ENCODE results near the gene PFKL. TPM values are rescaled to one million over a fixed set of nuclear protein-coding genes. Genes with fewer than 3 reads are reported as not detected.
"Not testable (repeated sequence)": the region's sequence is repeated elsewhere in the genome, so short reads cannot be mapped to it uniquely, and the experiment has no call there.

The PFKL gene
- total and polyA plus RNA-seq, 2 donors, result 49.6 to 82.7 TPM

- no peaks in the 10 kb centered on the region for H3K36me3 ChIP-seq (ENCODE audit: control insufficient read depth in 2 of 2, insufficient read depth in 2 of 2, low read length in 1 of 2)
- peaks cover 0 to 23% of the 10 kb centered on the region in 2 donors for H3K27me3 ChIP-seq (ENCODE audit: control insufficient read depth in 2 of 2, insufficient read depth in 1 of 2, low read length in 1 of 2)
- 92% methylated on average over 13 of the region's 13 CpGs for WGBS
- DNase-seq (ENCODE audit: low read depth in 6 of 9, low spot score in 9 of 9), result no peak
- no peaks in the 10 kb centered on the region for H3K9me3 ChIP-seq (ENCODE audit: control insufficient read depth in 2 of 2, insufficient read depth in 1 of 2, low read length in 1 of 2)
- peaks cover 13 to 38% of the 10 kb centered on the region in 2 donors for H3K4me1 ChIP-seq (ENCODE audit: control insufficient read depth in 2 of 2, insufficient read depth in 2 of 2, low read length in 2 of 2)
- no peak overlapping the region for H3K4me3 ChIP-seq (ENCODE audit: low read length in 2 of 2)
- no peak overlapping the region for H3K27ac ChIP-seq (ENCODE audit: low read depth in 1 of 2, low read length in 1 of 2)
Observed at GRCh38 chr21:44296916-44297315, 2.9 kb upstream of the PFKL start.

DNA sequence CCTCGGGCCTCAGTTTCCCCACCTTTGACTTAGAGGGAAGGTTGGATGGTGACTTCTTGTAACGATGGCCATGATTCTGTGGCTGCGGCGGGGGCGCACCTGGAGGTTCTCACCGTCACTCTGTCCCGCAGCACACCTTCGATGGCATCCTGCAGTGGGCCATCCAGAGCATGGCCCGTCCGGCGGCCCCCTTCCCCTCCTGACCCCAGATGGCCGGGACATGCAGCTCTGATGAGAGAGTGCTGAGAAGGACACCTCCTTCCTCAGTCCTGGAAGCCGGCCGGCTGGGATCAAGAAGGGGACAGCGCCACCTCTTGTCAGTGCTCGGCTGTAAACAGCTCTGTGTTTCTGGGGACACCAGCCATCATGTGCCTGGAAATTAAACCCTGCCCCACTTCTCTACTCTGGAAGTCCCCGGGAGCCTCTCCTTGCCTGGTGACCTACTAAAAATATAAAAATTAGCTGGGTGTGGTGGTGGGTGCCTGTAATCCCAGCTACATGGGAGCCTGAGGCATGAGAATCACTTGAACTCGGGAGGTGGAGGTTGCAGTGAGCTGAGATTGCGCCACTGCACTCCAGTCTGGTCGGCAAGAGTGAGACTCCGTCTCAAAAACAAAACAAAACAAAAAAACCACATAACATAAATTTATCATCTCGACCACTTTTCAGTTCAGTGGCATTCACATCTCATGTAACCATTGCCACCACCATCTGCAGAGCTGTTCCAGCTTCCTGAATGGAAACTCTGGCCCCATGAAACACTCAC is 2.1 kb upstream of the PFKL start:
- Histone ChIP-seq H3K27me3 (ENCODE audit: control insufficient read depth in 2 of 2, insufficient read depth in 1 of 2, low read length in 1 of 2) (peaks cover 0 to 23% of the 10 kb centered on the region in 2 donors), H3K4me1 (ENCODE audit: control insufficient read depth in 2 of 2, insufficient read depth in 2 of 2, low read length in 2 of 2) (peaks cover 13 to 40% of the 10 kb centered on the region in 2 donors), H3K27ac (ENCODE audit: low read depth in 1 of 2, low read length in 1 of 2) (no peak overlapping the region), H3K9me3 (ENCODE audit: control insufficient read depth in 2 of 2, insufficient read depth in 1 of 2, low read length in 1 of 2) (no peaks in the 10 kb centered on the region), H3K4me3 (ENCODE audit: low read length in 2 of 2) (no peak overlapping the region), H3K36me3 (ENCODE audit: control insufficient read depth in 2 of 2, insufficient read depth in 2 of 2, low read length in 1 of 2) (no peaks in the 10 kb centered on the region)
- DNase-seq (ENCODE audit: low read depth in 6 of 9, low spot score in 9 of 9), result peak in 8 of 9 donors; percentile 29 to 72 (median 46)
- 30% methylated on average over 22 of the region's 22 CpGs for WGBS

DNA sequence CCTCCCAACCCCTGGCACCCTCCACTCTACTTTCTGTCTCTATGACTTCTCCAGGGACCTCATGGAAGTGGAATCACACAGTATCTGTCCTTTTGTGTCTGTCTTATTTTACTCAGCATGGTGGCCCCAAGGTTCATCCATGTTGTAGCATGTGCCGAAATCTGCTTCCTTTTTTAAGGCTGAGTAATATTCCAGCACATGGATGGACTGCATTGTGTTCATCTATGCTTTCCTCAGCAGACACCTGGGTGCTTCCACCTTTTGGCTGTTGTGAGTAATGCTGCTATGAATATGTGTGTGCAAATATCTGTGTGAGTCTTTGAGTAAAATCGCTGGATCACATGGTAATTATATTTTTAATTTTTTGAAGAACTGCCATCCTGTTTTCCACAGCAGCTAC is 1.6 kb upstream of the PFKL start:
- Histone ChIP-seq H3K36me3 (ENCODE audit: control insufficient read depth in 2 of 2, insufficient read depth in 2 of 2, low read length in 1 of 2) (no peaks in the 10 kb centered on the region), H3K4me1 (ENCODE audit: control insufficient read depth in 2 of 2, insufficient read depth in 2 of 2, low read length in 2 of 2) (peaks cover 13 to 41% of the 10 kb centered on the region in 2 donors), H3K9me3 (ENCODE audit: control insufficient read depth in 2 of 2, insufficient read depth in 1 of 2, low read length in 1 of 2) (no peaks in the 10 kb centered on the region), H3K27ac (ENCODE audit: low read depth in 1 of 2, low read length in 1 of 2) (no peak overlapping the region), H3K4me3 (ENCODE audit: low read length in 2 of 2) (no peak overlapping the region), H3K27me3 (ENCODE audit: control insufficient read depth in 2 of 2, insufficient read depth in 1 of 2, low read length in 1 of 2) (peaks cover 0 to 23% of the 10 kb centered on the region in 2 donors)
- 95% methylated on average over 2 of the region's 2 CpGs for WGBS
- DNase-seq (ENCODE audit: low read depth in 6 of 9, low spot score in 9 of 9), result no peak

- DNase-seq (ENCODE audit: low read depth in 6 of 9, low spot score in 9 of 9), result peak in 4 of 9 donors; percentile 5 to 17 (median 11)
- 32% methylated on average over 10 of the region's 10 CpGs for WGBS
- Histone ChIP-seq H3K27me3 (ENCODE audit: control insufficient read depth in 2 of 2, insufficient read depth in 1 of 2, low read length in 1 of 2) (peaks cover 0 to 23% of the 10 kb centered on the region in 2 donors), H3K36me3 (ENCODE audit: control insufficient read depth in 2 of 2, insufficient read depth in 2 of 2, low read length in 1 of 2) (no peaks in the 10 kb centered on the region), H3K27ac (ENCODE audit: low read depth in 1 of 2, low read length in 1 of 2) (peak overlapping the region; percentile 67 to 91), H3K4me3 (ENCODE audit: low read length in 2 of 2) (peak overlapping the region; percentile 49 to 96), H3K4me1 (ENCODE audit: control insufficient read depth in 2 of 2, insufficient read depth in 2 of 2, low read length in 2 of 2) (peaks cover 13 to 43% of the 10 kb centered on the region in 2 donors), H3K9me3 (ENCODE audit: control insufficient read depth in 2 of 2, insufficient read depth in 1 of 2, low read length in 1 of 2) (no peaks in the 10 kb centered on the region)
Observed at GRCh38 chr21:44299085-44299457, 782 bp upstream of the PFKL start.

DNA sequence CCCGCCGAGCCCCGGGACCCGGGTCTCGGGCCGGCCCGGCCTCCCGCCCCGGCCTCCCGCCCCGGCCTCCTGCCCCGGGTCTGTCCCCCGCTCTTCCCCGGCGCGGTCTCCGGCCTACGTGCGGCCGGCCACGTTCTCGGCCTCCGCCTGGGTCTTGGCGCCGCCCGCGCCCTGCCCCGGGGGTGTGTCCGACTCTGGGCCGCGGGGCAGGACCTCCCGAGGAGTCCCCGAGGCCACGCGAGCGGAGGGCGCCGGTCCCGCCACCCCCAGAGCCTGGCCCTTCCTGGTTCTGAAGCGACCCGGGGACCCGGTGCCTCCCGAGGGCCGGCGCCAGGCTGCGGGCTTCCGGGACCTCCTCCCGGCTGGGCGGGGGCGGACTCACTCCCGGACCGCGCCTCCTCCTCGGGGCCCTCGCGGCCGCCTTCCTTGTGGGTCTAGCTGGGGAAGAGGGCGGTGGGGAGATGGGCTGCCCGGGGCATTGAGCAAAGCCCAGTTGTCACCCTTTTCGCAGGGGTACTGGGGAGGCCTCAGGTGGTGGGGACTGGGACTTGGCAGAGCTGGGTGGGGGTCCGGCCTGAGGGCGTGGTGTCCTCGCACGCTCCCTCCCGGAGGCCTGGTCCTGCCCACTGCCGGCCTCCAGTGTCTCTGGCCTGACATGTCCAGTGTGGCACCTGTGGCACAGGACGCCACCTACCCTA is 558 bp downstream of the PFKL start:
- Histone ChIP-seq H3K27ac (ENCODE audit: low read depth in 1 of 2, low read length in 1 of 2) (peak overlapping the region in 1 of 2 donors; percentile 77), H3K27me3 (ENCODE audit: control insufficient read depth in 2 of 2, insufficient read depth in 1 of 2, low read length in 1 of 2) (peaks cover 0 to 23% of the 10 kb centered on the region in 2 donors), H3K9me3 (ENCODE audit: control insufficient read depth in 2 of 2, insufficient read depth in 1 of 2, low read length in 1 of 2) (no peaks in the 10 kb centered on the region), H3K4me3 (ENCODE audit: low read length in 2 of 2) (peak overlapping the region; percentile 45 to 96), H3K36me3 (ENCODE audit: control insufficient read depth in 2 of 2, insufficient read depth in 2 of 2, low read length in 1 of 2) (no peaks in the 10 kb centered on the region), H3K4me1 (ENCODE audit: control insufficient read depth in 2 of 2, insufficient read depth in 2 of 2, low read length in 2 of 2) (peaks cover 13 to 46% of the 10 kb centered on the region in 2 donors)
- 5% methylated on average over 67 of the region's 67 CpGs for WGBS
- peak in 7 of 9 donors; percentile 15 to 54 (median 22) for DNase-seq (ENCODE audit: low read depth in 6 of 9, low spot score in 9 of 9)

DNA sequence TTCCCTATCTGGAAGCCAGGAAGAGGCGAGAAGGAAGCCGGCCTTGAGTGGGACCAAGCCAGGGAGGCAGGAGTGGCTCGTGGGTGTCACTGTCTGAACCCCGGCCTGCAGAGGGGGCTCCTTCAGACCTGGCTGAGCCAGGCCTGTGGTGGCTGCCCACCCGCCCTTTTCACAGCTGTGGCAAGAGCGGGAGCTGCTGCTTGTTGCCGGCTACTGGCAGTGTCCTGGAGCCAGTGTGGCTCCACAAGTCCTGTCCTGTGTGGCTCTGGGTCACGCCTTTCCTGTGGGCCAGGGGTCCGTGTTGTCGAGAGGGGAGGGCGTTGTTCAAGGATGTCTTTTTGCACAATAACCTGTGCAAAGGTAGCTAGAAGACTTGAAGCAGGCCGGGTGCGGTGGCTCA is 1.3 kb downstream of the PFKL start:
- Histone ChIP-seq H3K4me1 (ENCODE audit: control insufficient read depth in 2 of 2, insufficient read depth in 2 of 2, low read length in 2 of 2) (peaks cover 13 to 40% of the 10 kb centered on the region in 2 donors), H3K36me3 (ENCODE audit: control insufficient read depth in 2 of 2, insufficient read depth in 2 of 2, low read length in 1 of 2) (no peaks in the 10 kb centered on the region), H3K27me3 (ENCODE audit: control insufficient read depth in 2 of 2, insufficient read depth in 1 of 2, low read length in 1 of 2) (peaks cover 0 to 19% of the 10 kb centered on the region in 2 donors), H3K4me3 (ENCODE audit: low read length in 2 of 2) (peak overlapping the region in 1 of 2 donors; percentile 45), H3K27ac (ENCODE audit: low read depth in 1 of 2, low read length in 1 of 2) (no peak overlapping the region), H3K9me3 (ENCODE audit: control insufficient read depth in 2 of 2, insufficient read depth in 1 of 2, low read length in 1 of 2) (no peaks in the 10 kb centered on the region)
- 89% methylated on average over 13 of the region's 13 CpGs for WGBS
- no peak for DNase-seq (ENCODE audit: low read depth in 6 of 9, low spot score in 9 of 9)

- Histone ChIP-seq H3K9me3 (ENCODE audit: control insufficient read depth in 2 of 2, insufficient read depth in 1 of 2, low read length in 1 of 2) (no peaks in the 10 kb centered on the region), H3K4me1 (ENCODE audit: control insufficient read depth in 2 of 2, insufficient read depth in 2 of 2, low read length in 2 of 2) (peaks cover 13 to 37% of the 10 kb centered on the region in 2 donors), H3K27me3 (ENCODE audit: control insufficient read depth in 2 of 2, insufficient read depth in 1 of 2, low read length in 1 of 2) (peaks cover 0 to 16% of the 10 kb centered on the region in 2 donors), H3K36me3 (ENCODE audit: control insufficient read depth in 2 of 2, insufficient read depth in 2 of 2, low read length in 1 of 2) (no peaks in the 10 kb centered on the region), H3K27ac (ENCODE audit: low read depth in 1 of 2, low read length in 1 of 2) (no peak overlapping the region), H3K4me3 (ENCODE audit: low read length in 2 of 2) (no peak overlapping the region)
- no peak for DNase-seq (ENCODE audit: low read depth in 6 of 9, low spot score in 9 of 9)
- WGBS, result 82% methylated on average over 9 of the region's 9 CpGs
Observed at GRCh38 chr21:44301961-44302406, 2.1 kb downstream of the PFKL start.

GRCh38 chr21:44302573-44303401 is 2.9 kb downstream of the PFKL start:
- Histone ChIP-seq H3K4me1 (ENCODE audit: control insufficient read depth in 2 of 2, insufficient read depth in 2 of 2, low read length in 2 of 2) (peaks cover 12 to 32% of the 10 kb centered on the region in 2 donors), H3K27me3 (ENCODE audit: control insufficient read depth in 2 of 2, insufficient read depth in 1 of 2, low read length in 1 of 2) (peaks cover 0 to 11% of the 10 kb centered on the region in 2 donors)
- DNase-seq (ENCODE audit: low read depth in 6 of 9, low spot score in 9 of 9); H3K4me3 ChIP-seq (ENCODE audit: low read length in 2 of 2); H3K36me3 ChIP-seq (ENCODE audit: control insufficient read depth in 2 of 2, insufficient read depth in 2 of 2, low read length in 1 of 2); H3K27ac ChIP-seq (ENCODE audit: low read depth in 1 of 2, low read length in 1 of 2); H3K9me3 ChIP-seq (ENCODE audit: control insufficient read depth in 2 of 2, insufficient read depth in 1 of 2, low read length in 1 of 2): not testable (repeated sequence)
- 95% methylated on average over 23 of the region's 23 CpGs for WGBS
